ENCODE measurements around the gene SEPTIN10. TPM values are rescaled to one million over a fixed set of nuclear protein-coding genes. Genes with fewer than 3 reads are reported as not detected.
"Not testable (repeated sequence)": the region's sequence is repeated elsewhere in the genome, so short reads cannot be mapped to it uniquely, and the experiment has no call there.

SEPTIN10 gene
- total RNA-seq, 1 donor from 2014 or later = 90.8 TPM

DNA sequence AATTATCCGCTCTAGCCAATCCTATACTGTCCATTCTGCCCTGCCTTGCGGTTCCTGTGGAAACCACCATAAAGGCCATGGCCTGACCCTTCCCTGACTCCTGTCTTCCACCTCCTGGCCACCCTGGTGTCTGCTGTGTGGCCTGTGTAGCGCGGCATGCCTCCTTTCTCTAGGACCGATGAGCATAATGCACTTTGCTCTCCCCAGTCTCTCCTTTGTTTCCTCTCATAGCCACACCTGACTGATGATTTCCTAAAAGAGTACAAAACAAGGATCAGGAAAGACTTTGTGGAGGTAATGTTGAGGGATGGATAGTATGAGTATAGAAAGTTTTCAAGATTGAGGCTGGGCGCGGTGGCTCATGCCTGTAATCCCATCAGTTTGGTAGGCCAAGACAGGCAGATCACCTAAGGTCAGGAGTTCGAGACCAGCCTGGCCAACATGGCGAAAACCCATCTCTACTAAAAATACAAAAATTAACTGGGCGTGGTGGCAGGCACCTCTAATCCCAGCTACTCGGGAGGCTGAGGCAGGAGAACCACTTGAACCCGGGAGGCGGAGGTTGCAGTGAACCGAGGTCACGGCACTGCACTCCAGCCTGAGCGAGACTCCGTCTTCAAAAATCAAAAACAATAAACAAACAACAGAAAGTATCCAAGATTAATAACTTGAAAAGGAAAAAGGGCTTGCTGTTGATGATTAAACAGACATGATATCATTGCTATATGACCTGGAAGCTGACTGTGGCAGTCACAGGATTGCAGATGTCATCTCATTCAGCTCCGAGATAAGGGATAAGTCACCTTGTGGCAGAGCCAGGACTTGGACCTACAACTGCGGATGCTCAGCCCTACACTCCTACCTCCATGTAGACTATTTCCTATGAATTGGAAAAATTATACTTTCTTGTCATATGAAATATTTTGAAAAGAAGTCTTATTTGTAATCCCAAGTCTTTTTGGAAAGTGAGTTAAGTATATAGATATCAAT, 17.0 kb upstream of the SEPTIN10 start:
- H3K27me3 Mint-ChIP-seq (ENCODE audit: low read depth, unreplicated experiment) = peaks cover 6% of the 10 kb centered on the region
- Histone ChIP-seq H3K36me3 (ENCODE audit: insufficient read depth, low read length) (no peaks in the 10 kb centered on the region), H4K20me1 (ENCODE audit: insufficient read depth, low read length) (no peaks in the 10 kb centered on the region), H3K4me3 (ENCODE audit: insufficient read depth, low read depth, low read length) (no peak overlapping the region), H3K27me3 (ENCODE audit: insufficient read depth, low read length) (no peaks in the 10 kb centered on the region), H3K27ac (ENCODE audit: low read depth, low read length) (no peak overlapping the region), H3K9me3 (ENCODE audit: insufficient read depth, low read depth, low read length) (no peaks in the 10 kb centered on the region), H3K4me1 (ENCODE audit: insufficient read depth, low read length) (no peaks in the 10 kb centered on the region), H3K4me2 (ENCODE audit: low read length) (no peak overlapping the region), H3K9ac (ENCODE audit: low read length) (no peak overlapping the region), H2AFZ (ENCODE audit: low read depth, low read length) (no peak overlapping the region), H3K79me2 (ENCODE audit: insufficient read depth, low read length) (no peaks in the 10 kb centered on the region)
- no peak for DNase-seq (ENCODE audit: low read depth)
- H3K9me3 Mint-ChIP-seq (ENCODE audit: unreplicated experiment) = no peaks in the 10 kb centered on the region
- no peak overlapping the region for H3K4me3 Mint-ChIP-seq (ENCODE audit: unreplicated experiment)
- H3K4me1 Mint-ChIP-seq (ENCODE audit: low read depth, unreplicated experiment) = no peaks in the 10 kb centered on the region
- peak overlapping the region; percentile 50 for H3K27ac Mint-ChIP-seq (ENCODE audit: unreplicated experiment)
- no peak for TF ChIP-seq CTCF (IDR thresholded peaks at IDR 0.05; ENCODE audit: insufficient read depth, low read depth, low read length)
- no peak for TF ChIP-seq EZH2 (IDR thresholded peaks at IDR 0.05; ENCODE audit: insufficient read depth, low read length)
- FAIRE-seq = no peak
- no peaks in the 10 kb centered on the region for H3K36me3 Mint-ChIP-seq (ENCODE audit: low read depth, unreplicated experiment)

DNA sequence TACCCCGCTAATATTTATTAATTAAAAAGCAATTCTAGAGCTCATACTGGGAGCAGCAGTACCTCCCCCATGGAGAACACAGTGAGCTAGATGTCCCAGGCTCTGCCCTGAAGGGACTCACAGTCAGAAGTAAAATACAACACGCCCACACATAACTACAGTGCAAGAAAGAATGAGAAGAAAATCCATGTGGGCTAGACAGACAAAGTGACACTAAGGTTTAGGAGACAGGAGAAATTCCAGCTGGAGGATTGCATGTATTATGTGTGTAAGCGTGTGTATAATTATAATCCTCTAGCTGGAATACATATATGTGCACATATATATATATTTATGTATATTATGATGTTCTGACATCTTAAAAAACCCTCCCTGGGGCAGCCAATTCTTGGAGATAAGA, 16.1 kb upstream of the SEPTIN10 start:
- no peak overlapping the region for H3K4me3 Mint-ChIP-seq (ENCODE audit: unreplicated experiment)
- FAIRE-seq = no peak
- H3K9me3 Mint-ChIP-seq (ENCODE audit: unreplicated experiment) = no peaks in the 10 kb centered on the region
- DNase-seq (ENCODE audit: low read depth) = no peak
- TF ChIP-seq CTCF (IDR thresholded peaks at IDR 0.05; ENCODE audit: insufficient read depth, low read depth, low read length) (no peak), EZH2 (IDR thresholded peaks at IDR 0.05; ENCODE audit: insufficient read depth, low read length) (no peak)
- H2AFZ ChIP-seq (ENCODE audit: low read depth, low read length) = no peak overlapping the region
- H3K27me3 ChIP-seq (ENCODE audit: insufficient read depth, low read length) = no peaks in the 10 kb centered on the region
- no peaks in the 10 kb centered on the region for H3K4me1 Mint-ChIP-seq (ENCODE audit: low read depth, unreplicated experiment)
- no peaks in the 10 kb centered on the region for H3K9me3 ChIP-seq (ENCODE audit: insufficient read depth, low read depth, low read length)
- no peak overlapping the region for H3K9ac ChIP-seq (ENCODE audit: low read length)
- H3K27ac Mint-ChIP-seq (ENCODE audit: unreplicated experiment) = no peak overlapping the region
- H3K27ac ChIP-seq (ENCODE audit: low read depth, low read length) = no peak overlapping the region
- H3K36me3 Mint-ChIP-seq (ENCODE audit: low read depth, unreplicated experiment) = no peaks in the 10 kb centered on the region
- no peaks in the 10 kb centered on the region for H4K20me1 ChIP-seq (ENCODE audit: insufficient read depth, low read length)
- no peak overlapping the region for H3K4me2 ChIP-seq (ENCODE audit: low read length)
- no peaks in the 10 kb centered on the region for H3K4me1 ChIP-seq (ENCODE audit: insufficient read depth, low read length)
- peaks cover 6% of the 10 kb centered on the region for H3K27me3 Mint-ChIP-seq (ENCODE audit: low read depth, unreplicated experiment)
- H3K4me3 ChIP-seq (ENCODE audit: insufficient read depth, low read depth, low read length) = no peak overlapping the region
- no peaks in the 10 kb centered on the region for H3K79me2 ChIP-seq (ENCODE audit: insufficient read depth, low read length)
- H3K36me3 ChIP-seq (ENCODE audit: insufficient read depth, low read length) = no peaks in the 10 kb centered on the region

- H3K4me3 Mint-ChIP-seq (ENCODE audit: unreplicated experiment); H3K9me3 ChIP-seq (ENCODE audit: insufficient read depth, low read depth, low read length); H3K4me1 ChIP-seq (ENCODE audit: insufficient read depth, low read length); H2AFZ ChIP-seq (ENCODE audit: low read depth, low read length); H3K79me2 ChIP-seq (ENCODE audit: insufficient read depth, low read length); DNase-seq (ENCODE audit: low read depth); H3K9ac ChIP-seq (ENCODE audit: low read length); H3K36me3 ChIP-seq (ENCODE audit: insufficient read depth, low read length); H3K36me3 Mint-ChIP-seq (ENCODE audit: low read depth, unreplicated experiment); H3K27me3 ChIP-seq (ENCODE audit: insufficient read depth, low read length); H3K4me2 ChIP-seq (ENCODE audit: low read length); H3K4me1 Mint-ChIP-seq (ENCODE audit: low read depth, unreplicated experiment); FAIRE-seq; H3K4me3 ChIP-seq (ENCODE audit: insufficient read depth, low read depth, low read length); H3K27ac ChIP-seq (ENCODE audit: low read depth, low read length); H4K20me1 ChIP-seq (ENCODE audit: insufficient read depth, low read length); H3K27ac Mint-ChIP-seq (ENCODE audit: unreplicated experiment); H3K9me3 Mint-ChIP-seq (ENCODE audit: unreplicated experiment): not testable (repeated sequence)
- peaks cover 10% of the 10 kb centered on the region for H3K27me3 Mint-ChIP-seq (ENCODE audit: low read depth, unreplicated experiment)
These were observed 14.6 kb upstream of the SEPTIN10 start for GRCh38 chr2:109628321-109628720.

All from astrocyte (in vitro differentiated cells and primary cell).